Daoy (cell line): Measurements from ENCODE around the gene SYT8. TPM values are rescaled to one million over a fixed set of nuclear protein-coding genes. Genes with fewer than 3 reads are reported as not detected.
"Not testable (repeated sequence)": the region's sequence is repeated elsewhere in the genome, so short reads cannot be mapped to it uniquely, and the experiment has no call there.

Experiments
- DNase-seq: peaks from one replicate; pipeline ENCODE4 v3.0.0-alpha.2; 2015; ENCODE audit warnings: low read depth
- total RNA-seq: library from RNA; depleted of rRNA; stranded (reverse); fragments of >200 nt; shearing (Covaris generic); gene quantifications from 2 replicates; pipeline ENCODE4 v1.2.3, GENCODE V29; 2014; rRNA removed

The SYT8 gene, protein sequence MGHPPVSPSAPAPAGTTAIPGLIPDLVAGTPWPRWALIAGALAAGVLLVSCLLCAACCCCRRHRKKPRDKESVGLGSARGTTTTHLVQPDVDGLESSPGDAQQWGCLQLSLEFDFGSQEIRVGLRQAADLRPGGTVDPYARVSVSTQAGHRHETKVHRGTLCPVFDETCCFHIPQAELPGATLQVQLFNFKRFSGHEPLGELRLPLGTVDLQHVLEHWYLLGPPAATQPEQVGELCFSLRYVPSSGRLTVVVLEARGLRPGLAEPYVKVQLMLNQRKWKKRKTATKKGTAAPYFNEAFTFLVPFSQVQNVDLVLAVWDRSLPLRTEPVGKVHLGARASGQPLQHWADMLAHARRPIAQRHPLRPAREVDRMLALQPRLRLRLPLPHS
- not detected in 2 replicates for total RNA-seq

GRCh38 chr11:1834779-1835670, at the start of gene SYT8:
Gene SYT8 (plus strand): TSS chr11:1834990. CDS start chr11:1835106, 116 bp downstream.
- DNase-seq = no peak

- DNase-seq = no peak
Measured at GRCh38 chr11:1785749-1786413, 48.9 kb upstream of the SYT8 start.

DNA sequence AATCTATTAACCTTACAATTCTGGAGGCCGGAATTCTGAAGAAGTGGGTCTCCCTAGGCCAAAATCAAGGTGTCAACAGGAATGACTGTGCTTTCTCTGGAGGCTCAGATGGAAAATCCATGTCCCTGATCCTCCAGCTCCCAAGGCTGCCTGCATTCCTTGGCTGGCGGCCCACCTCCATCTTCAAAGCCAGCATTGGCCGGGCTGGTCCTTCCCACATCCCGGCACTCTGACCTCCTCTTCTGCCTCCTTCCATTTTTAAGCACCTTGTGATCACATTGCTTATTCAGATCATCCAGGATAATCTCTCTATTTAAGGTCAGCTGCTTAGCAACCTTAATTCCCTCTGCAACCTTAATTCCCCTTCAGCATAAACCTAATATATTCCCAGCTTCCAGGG, 48.3 kb upstream of the SYT8 start:
- DNase-seq = no peak

- no peak for DNase-seq
Measured at GRCh38 chr11:1791912-1792311, 42.9 kb upstream of the SYT8 start.

DNA sequence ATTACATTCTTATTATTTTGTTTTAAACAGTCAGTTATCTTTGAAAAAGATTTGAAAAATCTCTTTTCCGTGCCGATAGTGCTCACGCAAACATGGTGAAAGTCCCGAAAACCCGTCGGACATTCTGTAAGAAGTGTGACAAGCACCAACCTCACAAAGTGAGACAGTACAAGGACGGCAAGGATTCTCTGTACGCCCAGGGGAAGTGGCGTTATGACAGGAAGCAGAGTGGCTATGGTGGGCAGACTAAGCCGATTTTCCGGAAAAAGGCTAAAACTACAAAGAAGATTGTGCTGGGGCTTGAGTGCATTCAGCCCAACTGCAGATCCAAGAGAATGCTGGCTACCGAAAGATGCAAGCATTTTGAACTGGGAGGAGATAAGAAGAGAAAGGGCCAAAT, 42.3 kb upstream of the SYT8 start:
- DNase-seq = no peak

DNA sequence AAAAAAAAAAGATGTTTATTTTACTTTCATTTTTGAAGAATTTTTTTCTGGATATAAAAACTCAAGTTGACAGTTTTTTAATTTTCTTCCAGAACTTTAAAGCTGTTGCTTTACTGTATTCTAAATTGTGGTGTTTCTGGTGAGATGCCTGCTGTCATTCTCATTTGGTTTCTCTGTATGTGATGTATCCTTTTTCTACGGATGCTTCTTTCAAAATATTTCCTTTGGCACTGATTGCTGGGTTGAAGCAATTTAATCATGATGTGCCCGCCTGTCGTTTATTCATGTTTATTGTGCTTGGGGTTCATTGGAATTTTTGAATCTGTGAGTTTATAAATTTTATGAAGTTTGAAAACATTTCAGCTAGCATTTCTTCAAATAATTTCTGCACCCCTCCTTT, 41.7 kb upstream of the SYT8 start:
- DNase-seq = no peak

DNA sequence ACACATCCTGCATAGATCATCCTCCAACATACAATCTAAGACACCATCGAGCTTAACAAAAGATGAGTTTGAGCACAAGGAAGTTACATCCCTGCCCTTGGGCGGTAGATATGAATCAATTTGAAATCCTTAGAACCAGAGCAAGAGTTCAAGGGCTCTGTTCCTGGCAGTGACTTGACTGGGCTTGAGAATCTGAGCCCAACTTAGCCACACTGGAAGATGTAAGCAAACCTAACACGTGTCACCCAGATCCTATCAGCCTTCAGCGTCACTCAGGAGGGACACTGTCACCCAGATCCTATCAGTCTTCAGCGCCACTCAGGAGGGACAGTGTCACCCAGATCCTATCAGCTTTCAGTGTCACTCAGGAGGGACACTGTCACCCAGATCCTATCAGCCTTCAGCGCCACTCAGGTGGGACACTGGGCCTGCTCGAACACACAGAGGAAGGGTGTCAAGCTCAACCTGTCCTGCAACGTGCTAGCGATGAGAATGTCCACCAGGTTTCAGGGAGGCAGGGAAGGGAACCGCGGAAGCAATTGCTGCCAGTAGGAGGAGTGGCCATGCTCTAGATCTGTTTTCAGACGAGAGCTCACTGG, 38.3 kb upstream of the SYT8 start:
- DNase-seq = no peak

GRCh38 chr11:1797391-1798125, 37.2 kb upstream of the SYT8 start:
- no peak for DNase-seq

DNA sequence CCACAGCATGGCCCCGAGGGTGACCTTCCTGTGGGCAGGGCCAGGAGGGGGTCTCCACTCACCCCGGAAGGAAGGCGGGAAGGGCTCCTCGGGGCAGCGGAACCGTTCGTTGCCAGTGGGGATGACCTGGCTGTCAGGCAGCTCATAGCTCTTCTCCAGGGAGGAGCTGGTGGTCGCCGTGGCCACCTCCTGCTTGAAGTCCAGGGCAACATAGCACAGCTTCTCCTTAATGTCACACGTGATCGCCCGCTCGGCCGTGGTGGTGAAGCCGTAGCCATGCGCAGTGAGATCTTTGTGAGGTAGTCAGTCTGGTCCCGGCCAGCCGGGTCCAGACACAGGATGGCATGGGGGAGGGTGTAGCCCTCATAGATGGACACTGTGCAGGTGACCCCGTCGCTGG, 31.5 kb upstream of the SYT8 start:
- DNase-seq = no peak

DNA sequence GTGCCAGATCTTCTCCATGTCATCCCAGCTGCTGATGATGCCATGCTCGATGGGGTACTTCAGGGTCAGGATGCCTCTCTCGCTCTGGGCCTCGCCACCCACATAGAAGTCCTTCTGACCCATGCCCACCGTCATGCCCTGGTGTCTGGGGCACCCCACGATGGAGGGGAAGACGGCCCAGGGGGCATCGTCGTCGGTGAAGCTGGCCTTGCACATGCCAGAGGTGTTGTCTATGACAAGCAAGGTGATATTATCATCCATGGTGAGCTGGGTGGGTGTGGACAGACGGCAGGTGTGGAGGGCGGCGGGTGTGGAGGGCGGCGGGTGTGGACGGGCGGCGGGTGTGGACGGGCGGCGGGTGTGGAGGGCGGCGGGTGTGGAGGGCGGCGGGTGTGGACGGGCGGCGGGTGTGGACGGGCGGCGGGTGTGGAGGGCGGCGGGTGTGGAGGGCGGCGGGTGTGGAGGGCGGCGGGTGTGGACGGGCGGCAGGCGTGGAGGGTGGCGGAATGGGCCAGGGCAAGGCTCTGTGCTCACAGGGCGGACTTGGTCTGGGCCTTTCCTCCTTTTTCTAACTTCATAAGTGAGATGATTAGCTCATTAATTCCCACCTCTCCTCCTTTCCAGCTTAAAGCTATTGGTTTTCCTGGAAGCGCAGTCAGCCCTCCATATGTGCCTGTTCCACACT, 30.8 kb upstream of the SYT8 start:
- DNase-seq = not testable (repeated sequence)

GRCh38 chr11:1805525-1805924, 29.3 kb upstream of the SYT8 start:
- DNase-seq = no peak

DNA sequence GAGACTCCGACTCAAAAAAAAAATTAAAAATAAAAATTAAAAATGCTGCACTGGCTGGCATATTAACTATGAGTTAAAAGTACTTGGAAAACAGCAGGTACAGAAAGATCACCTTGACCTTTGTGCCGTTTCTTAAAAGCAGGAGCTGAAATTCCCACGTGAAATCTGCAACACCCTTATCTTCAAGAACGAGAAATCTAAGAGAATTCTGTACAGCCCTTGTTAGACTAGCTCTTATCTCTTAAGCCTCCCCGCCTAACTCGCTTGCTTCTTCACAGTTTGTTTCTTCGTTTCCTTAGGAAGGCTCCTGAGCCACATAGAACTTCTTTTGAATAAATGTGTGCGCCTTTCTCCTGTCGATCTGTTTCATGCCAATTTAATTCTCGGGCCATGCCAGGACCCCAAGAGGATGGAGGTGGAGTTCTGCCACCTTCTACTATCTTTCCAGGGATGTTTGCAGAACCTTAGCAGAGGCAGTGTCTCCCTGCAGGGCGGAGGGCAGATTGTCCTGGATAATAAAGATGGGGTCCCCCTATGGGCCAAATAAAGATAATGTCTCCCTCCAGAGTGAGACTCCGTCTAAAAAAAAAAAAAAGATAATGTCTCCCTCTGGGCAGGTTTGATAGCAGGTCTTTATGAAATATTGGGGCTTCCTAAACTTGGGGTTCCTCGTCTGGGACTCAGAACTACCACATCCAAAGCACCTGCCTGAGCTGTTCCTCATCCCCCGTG, 27.4 kb upstream of the SYT8 start:
- no peak for DNase-seq

DNA sequence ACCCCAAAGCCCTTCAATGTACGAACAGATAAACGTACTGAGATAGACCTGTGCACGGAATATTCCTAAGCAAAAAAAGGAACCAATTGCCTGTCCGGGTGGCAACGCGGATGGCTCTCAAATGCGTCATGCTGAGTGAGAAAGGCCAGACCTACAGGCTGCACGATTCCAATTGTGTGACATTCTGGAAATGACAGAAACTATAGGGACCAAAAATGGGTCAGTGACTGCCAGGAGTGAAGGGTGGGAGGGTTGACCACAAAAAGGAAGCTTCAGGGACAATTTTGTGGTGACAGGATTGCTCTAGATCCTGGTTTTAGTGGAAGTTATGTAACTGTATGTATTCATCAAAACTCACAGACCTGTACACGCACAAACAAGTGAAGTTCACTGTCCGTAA, 24.0 kb upstream of the SYT8 start:
- no peak for DNase-seq

DNA sequence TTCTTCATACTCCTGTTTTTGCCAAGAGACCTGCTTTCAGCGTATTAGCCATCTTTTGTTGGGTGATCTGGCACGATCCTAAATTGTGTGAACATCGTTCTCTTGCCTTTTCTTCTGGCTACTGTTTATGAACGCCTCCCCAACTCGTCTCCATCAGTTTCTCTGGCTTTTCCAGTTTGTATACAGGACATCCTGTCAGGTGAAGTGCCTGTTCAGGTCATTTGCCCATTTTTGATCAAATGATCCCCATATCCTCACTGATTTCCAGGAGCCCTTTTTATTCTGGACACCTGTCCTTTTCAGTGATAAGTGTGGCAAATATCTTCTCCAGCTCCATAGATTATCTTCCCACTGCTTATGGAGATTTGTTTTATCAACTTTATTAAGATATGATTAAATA, 22.5 kb upstream of the SYT8 start:
- DNase-seq = no peak

DNA sequence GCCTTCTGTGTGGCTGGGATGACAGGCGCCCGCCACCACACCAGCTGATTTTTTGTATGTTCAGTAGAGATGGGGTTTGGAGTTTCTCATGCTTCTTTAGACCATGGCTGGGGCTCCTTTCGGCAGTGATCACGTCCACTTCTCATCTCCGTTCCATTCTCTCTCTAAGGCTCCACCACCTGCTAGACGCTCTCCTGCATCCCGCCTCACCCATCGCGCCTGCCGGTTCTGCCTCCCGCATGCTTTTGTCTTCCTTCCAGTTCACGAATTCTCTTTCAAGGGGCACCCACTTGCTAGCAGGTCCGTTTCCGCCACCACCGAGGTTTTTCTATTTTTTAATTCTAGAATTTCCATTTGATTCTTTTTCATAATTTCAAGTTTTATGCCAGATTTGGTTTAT, 22.0 kb upstream of the SYT8 start:
- no peak for DNase-seq

GRCh38 chr11:1813356-1813755, 21.4 kb upstream of the SYT8 start:
- not testable (repeated sequence) for DNase-seq

GRCh38 chr11:1814691-1815090, 20.1 kb upstream of the SYT8 start:
- DNase-seq = no peak

DNA sequence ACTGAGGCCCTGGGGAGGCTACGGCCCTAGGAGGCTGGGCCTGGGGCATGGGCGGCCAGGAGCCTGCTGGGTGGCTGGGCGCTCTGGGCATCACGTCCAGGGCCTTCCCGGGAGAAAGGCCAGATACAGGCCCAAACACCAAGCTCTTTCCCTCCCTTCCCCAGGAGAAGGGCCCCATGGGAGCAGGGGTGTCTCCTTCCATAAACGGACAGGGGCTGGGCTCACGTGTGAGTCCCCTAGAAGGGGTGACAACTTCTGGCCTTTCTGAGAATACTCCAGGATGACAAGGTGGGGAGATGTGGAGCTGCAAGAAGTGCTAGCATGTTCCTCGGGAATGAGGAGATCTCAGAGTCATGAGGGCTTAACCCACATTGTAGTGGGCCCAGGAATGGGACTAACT, 19.5 kb upstream of the SYT8 start:
- no peak for DNase-seq

DNA sequence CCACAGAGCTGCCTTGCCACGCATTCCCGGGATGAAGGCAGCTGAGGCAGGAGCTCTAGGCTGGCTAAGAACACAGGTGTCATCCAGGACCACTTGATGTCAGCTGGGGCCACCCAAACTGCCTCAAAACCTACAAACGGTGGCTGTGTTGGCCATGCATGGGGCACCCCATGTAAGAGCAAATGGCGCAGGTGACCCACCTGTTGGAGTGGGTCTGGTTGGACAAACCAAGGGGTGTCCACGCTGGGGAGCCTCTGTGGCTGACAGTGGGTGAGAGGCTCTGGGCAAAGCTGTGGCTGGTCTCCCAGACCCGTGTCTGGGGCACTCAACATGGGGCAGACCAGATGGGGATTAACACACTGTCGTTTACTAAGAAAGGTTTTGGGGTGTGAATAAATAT, 19.0 kb upstream of the SYT8 start:
- DNase-seq = no peak

GRCh38 chr11:1817000-1817399, 17.8 kb upstream of the SYT8 start:
- no peak for DNase-seq
